Memory B cell (primary cell): ENCODE measurements around the gene CDH12.
"Not testable (repeated sequence)": the region's sequence is repeated elsewhere in the genome, so short reads cannot be mapped to it uniquely, and the experiment has no call there.

Experiments
- ATAC-seq: fragments of 150-1000 bp; cut with Tn5 transposase; 2 replicates; pipeline ENCODE4 v1.10.0; 2021; ENCODE audit warnings: low read depth, mild to moderate bottlenecking, moderate library complexity
- DNase-seq, 2 donors: peaks; one replicate each; pipeline ENCODE4 v3.0.0; 2022; ENCODE audit warnings: low spot score in 2 of 2
- H3K27ac Mint-ChIP-seq: one replicate; pipeline ENCODE4 v1.8.0; 2022; ENCODE audit warnings: mild to moderate bottlenecking, moderate library complexity, mixed read lengths
- H3K27me3 Mint-ChIP-seq: one replicate; pipeline ENCODE4 v1.8.0; 2022; ENCODE audit warnings: mixed read lengths
- H3K36me3 Mint-ChIP-seq: one replicate; pipeline ENCODE4 v1.8.0; 2022; ENCODE audit warnings: mild to moderate bottlenecking, mixed read lengths
- H3K4me1 Mint-ChIP-seq: one replicate; pipeline ENCODE4 v1.8.0; 2022; ENCODE audit warnings: mixed read lengths
- H3K4me3 Mint-ChIP-seq: one replicate; pipeline ENCODE4 v1.8.0; 2022; ENCODE audit warnings: mild to moderate bottlenecking, moderate library complexity, mixed read lengths
- H3K9me3 Mint-ChIP-seq: one replicate; pipeline ENCODE4 v1.8.0; 2022; ENCODE audit warnings: mixed read lengths

Gene CDH12

GRCh38 chr5:22023784-22024183, 829.4 kb downstream of the CDH12 start:
- H3K4me3 Mint-ChIP-seq, result no peak overlapping the region
- H3K27me3 Mint-ChIP-seq, result no peaks in the 10 kb centered on the region
- peaks cover 2% of the 10 kb centered on the region for H3K9me3 Mint-ChIP-seq
- H3K4me1 Mint-ChIP-seq, result no peaks in the 10 kb centered on the region
- no peaks in the 10 kb centered on the region for H3K36me3 Mint-ChIP-seq
- no peak overlapping the region for H3K27ac Mint-ChIP-seq
- ATAC-seq, result no peak
- no peak for DNase-seq

GRCh38 chr5:22012893-22013292, 840.3 kb downstream of the CDH12 start:
- not testable (repeated sequence) for H3K36me3 Mint-ChIP-seq, ATAC-seq, H3K27me3 Mint-ChIP-seq, H3K9me3 Mint-ChIP-seq, H3K4me1 Mint-ChIP-seq, H3K4me3 Mint-ChIP-seq, DNase-seq, H3K27ac Mint-ChIP-seq

GRCh38 chr5:22010808-22011207, 842.3 kb downstream of the CDH12 start:
- not testable (repeated sequence) for ATAC-seq, H3K27ac Mint-ChIP-seq, DNase-seq, H3K36me3 Mint-ChIP-seq, H3K4me1 Mint-ChIP-seq, H3K9me3 Mint-ChIP-seq, H3K4me3 Mint-ChIP-seq, H3K27me3 Mint-ChIP-seq

- H3K36me3 Mint-ChIP-seq, ATAC-seq, H3K4me1 Mint-ChIP-seq, H3K9me3 Mint-ChIP-seq, H3K27me3 Mint-ChIP-seq, H3K4me3 Mint-ChIP-seq, DNase-seq, H3K27ac Mint-ChIP-seq: not testable (repeated sequence)
Observed at GRCh38 chr5:22001097-22001496, 852.0 kb downstream of the CDH12 start.

- not testable (repeated sequence) for ATAC-seq, H3K27me3 Mint-ChIP-seq, H3K4me1 Mint-ChIP-seq, DNase-seq, H3K36me3 Mint-ChIP-seq, H3K27ac Mint-ChIP-seq, H3K4me3 Mint-ChIP-seq, H3K9me3 Mint-ChIP-seq
Observed at GRCh38 chr5:21985799-21986198, 867.3 kb downstream of the CDH12 start.

GRCh38 chr5:21951571-21951970, 901.6 kb downstream of the CDH12 start:
- H3K27ac Mint-ChIP-seq, H3K9me3 Mint-ChIP-seq, H3K4me3 Mint-ChIP-seq, H3K36me3 Mint-ChIP-seq, H3K4me1 Mint-ChIP-seq, H3K27me3 Mint-ChIP-seq, ATAC-seq, DNase-seq: not testable (repeated sequence)

DNA sequence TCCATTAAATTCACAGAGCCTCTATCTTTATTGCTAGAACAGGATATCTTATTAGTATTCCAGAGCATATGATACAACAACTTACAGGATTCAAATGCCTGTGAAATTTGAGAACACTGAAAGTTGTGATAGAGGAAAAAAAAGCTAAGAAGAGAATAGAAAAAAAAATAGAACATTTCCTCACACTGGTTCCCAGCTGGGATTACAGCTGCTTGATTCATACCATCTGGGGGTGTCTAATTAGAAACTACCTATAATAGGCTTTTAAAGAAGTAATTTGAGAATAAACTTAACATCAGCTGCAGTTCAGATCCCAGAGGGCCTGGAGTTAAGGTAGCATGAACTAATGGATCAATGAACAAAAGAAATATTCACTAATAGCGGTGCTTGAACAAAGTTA, 922.0 kb downstream of the CDH12 start:
- no peak for ATAC-seq
- H3K9me3 Mint-ChIP-seq, result peaks cover 6% of the 10 kb centered on the region
- no peak for DNase-seq
- H3K27ac Mint-ChIP-seq, result no peak overlapping the region
- no peaks in the 10 kb centered on the region for H3K4me1 Mint-ChIP-seq
- H3K4me3 Mint-ChIP-seq, result no peak overlapping the region
- H3K27me3 Mint-ChIP-seq, result no peaks in the 10 kb centered on the region
- H3K36me3 Mint-ChIP-seq, result no peaks in the 10 kb centered on the region

DNA sequence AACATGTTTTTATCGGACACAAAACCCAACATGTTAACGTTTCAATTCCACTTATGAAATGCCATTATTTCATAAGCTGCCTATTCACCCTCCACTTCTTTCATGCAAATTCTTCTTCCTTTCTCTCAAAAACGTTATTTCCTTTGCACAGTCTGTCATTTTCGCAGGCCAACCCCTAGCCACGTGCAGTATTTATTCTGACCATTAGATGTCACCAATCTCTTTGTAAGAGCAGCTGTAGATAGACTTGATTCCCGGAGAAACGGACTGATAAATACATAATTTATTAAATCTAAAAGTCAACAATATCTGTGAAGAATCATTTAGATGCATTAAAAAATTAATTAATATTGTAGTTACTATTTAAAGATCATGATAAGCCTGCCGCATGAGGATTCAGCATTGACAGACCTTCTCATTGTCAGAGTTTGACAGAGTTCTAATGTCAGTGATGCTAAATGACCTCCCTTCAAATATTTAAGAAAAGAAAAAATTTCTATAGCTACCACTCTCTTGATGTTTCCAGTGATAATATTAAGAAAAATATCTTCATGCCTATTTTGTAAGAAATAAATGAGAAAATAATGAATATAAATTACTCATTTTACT, 933.6 kb downstream of the CDH12 start:
- DNase-seq (peak in 1 of 2 donors; percentile 8), ATAC-seq (peak; percentile 70)
- H3K4me1 Mint-ChIP-seq, result peaks cover 3% of the 10 kb centered on the region
- H3K36me3 Mint-ChIP-seq, result no peaks in the 10 kb centered on the region
- no peak overlapping the region for H3K27ac Mint-ChIP-seq
- H3K4me3 Mint-ChIP-seq, result no peak overlapping the region
- no peaks in the 10 kb centered on the region for H3K9me3 Mint-ChIP-seq
- H3K27me3 Mint-ChIP-seq, result no peaks in the 10 kb centered on the region

- DNase-seq, result no peak
- Mint-ChIP-seq H3K27me3 (no peaks in the 10 kb centered on the region), H3K4me1 (peaks cover 3% of the 10 kb centered on the region), H3K9me3 (no peaks in the 10 kb centered on the region), H3K27ac (no peak overlapping the region), H3K36me3 (no peaks in the 10 kb centered on the region), H3K4me3 (no peak overlapping the region)
- no peak for ATAC-seq
Observed at GRCh38 chr5:21918451-21918850, 934.7 kb downstream of the CDH12 start.

DNA sequence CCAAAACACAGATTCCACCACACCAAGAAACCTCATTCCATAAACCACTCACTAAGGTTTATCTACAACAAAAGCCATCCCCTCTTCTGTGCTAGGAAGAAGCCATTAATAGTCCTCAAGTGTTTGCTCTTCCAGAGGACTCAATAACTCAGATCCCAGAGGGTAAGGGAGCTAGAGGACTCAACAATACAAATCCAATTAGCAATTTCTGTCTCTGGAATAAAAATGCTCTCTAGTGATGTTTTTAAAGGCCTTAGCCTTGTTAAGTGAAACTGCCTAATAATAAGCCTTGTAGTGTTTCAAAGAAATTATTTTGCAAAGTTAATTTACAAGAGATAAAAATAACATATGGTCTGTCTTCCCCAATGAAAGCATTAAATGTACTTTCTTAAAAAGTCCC, 942.4 kb downstream of the CDH12 start:
- Mint-ChIP-seq H3K27me3 (no peaks in the 10 kb centered on the region), H3K27ac (no peak overlapping the region), H3K36me3 (no peaks in the 10 kb centered on the region), H3K9me3 (no peaks in the 10 kb centered on the region), H3K4me3 (no peak overlapping the region), H3K4me1 (no peaks in the 10 kb centered on the region)
- no peak for ATAC-seq
- no peak for DNase-seq

GRCh38 chr5:21895766-21896350, 957.3 kb downstream of the CDH12 start:
- Mint-ChIP-seq H3K9me3 (no peaks in the 10 kb centered on the region), H3K27ac (no peak overlapping the region), H3K4me1 (no peaks in the 10 kb centered on the region), H3K4me3 (no peak overlapping the region), H3K27me3 (no peaks in the 10 kb centered on the region), H3K36me3 (no peaks in the 10 kb centered on the region)
- DNase-seq (no peak), ATAC-seq (no peak)

DNA sequence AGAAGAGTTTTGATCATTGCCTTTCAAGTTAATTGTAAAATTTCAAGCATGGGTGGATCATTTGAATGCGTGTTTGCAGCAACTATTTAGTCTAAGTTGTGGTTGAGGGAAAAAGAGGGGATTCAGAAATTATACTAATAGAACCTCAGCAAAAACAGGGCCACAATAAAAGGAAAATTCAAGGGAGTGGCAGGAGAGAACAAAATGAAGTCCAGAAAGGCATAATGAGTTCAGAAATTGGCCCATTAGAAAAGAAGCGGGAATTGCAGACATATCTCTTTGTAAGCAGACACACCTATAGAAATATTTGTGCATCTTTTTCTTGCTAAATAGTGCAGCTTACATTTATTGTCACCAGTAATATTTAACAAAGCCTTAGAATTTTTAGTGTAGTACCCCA, 960.0 kb downstream of the CDH12 start:
- H3K36me3 Mint-ChIP-seq, result no peaks in the 10 kb centered on the region
- H3K9me3 Mint-ChIP-seq, result no peaks in the 10 kb centered on the region
- ATAC-seq (no peak), DNase-seq (no peak)
- no peak overlapping the region for H3K27ac Mint-ChIP-seq
- H3K4me3 Mint-ChIP-seq, result no peak overlapping the region
- H3K27me3 Mint-ChIP-seq, result no peaks in the 10 kb centered on the region
- no peaks in the 10 kb centered on the region for H3K4me1 Mint-ChIP-seq

DNA sequence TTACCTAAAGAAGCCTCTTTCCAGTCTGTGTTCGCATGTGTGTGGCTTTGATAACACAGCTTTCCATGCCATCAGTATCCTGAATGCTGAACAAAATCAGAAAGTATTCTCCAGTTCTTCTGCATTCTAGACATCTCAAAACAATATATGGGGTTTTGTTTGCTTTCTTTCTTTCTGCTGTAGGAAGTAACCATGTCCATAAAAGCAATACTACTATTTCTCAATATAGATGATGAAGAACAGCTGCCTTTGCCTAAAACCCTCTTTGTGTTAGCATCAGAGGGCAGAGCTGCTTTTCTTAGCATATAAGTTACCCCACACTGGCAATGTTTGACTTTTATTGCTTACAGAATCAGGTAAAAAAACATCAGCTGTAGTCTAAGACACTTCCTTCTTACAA, 963.6 kb downstream of the CDH12 start:
- Mint-ChIP-seq H3K36me3 (no peaks in the 10 kb centered on the region), H3K4me3 (no peak overlapping the region), H3K27me3 (no peaks in the 10 kb centered on the region), H3K4me1 (no peaks in the 10 kb centered on the region), H3K9me3 (no peaks in the 10 kb centered on the region), H3K27ac (no peak overlapping the region)
- ATAC-seq (no peak), DNase-seq (no peak)

DNA sequence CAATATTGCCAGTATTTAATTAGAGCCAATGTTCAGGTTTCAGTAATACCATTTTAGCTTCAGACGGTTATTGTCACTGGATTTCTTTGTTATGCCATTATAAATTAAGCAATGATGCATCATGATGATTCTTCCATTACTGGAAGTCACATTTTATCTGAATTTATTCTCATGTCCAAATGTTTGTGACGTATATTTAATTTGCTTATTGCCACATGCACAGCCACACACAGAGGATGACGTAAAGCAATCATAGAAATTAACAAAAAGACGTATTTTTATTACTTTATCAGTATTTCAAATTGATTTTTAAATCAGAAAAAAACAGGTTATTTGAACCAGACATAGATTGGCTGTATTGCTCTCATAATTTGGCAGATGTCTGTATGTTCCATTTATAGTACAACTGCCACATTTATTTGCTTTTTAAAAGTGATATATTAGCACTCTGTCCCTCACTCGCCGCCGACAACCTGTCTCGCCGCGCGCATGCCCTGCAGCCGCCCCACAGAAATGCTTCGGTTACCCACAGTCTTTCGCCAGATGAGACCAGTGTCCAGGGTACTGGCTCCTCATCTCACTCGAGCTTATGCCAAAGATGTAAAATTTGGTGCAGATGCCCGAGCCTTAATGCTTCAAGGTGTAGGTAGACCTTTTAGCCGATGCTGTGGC, 970.9 kb downstream of the CDH12 start:
- no peak overlapping the region for H3K27ac Mint-ChIP-seq
- no peak for ATAC-seq
- no peaks in the 10 kb centered on the region for H3K36me3 Mint-ChIP-seq
- H3K27me3 Mint-ChIP-seq, result no peaks in the 10 kb centered on the region
- no peak overlapping the region for H3K4me3 Mint-ChIP-seq
- H3K9me3 Mint-ChIP-seq, result peaks cover 8% of the 10 kb centered on the region
- no peaks in the 10 kb centered on the region for H3K4me1 Mint-ChIP-seq
- DNase-seq, result no peak

DNA sequence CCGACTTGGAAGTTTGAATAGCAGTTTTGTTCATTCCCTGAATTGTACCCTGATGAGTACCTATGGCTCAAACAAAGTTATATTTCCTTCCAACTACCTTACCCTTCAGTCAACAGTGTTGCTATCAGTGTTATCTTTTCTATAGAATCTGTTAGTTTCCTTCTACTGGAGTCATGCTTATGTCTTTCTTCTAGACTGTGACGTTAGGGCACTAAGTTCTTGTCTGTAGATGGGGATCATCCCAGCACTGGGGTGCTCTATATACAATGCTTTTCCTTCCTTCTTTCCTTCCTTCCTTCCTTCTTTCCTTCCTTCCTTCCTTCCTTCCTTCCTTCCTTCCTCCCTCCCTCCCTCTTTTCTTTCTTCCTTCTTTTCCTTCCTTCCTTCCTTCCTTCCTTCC, 973.0 kb downstream of the CDH12 start:
- Mint-ChIP-seq H3K9me3 (peaks cover 11% of the 10 kb centered on the region), H3K4me3 (no peak overlapping the region), H3K27me3 (peaks cover 2% of the 10 kb centered on the region), H3K36me3 (no peaks in the 10 kb centered on the region), H3K27ac (no peak overlapping the region), H3K4me1 (no peaks in the 10 kb centered on the region)
- ATAC-seq (no peak), DNase-seq (no peak)
